GM12873 (cell line): Measurements from ENCODE around the gene HEXIM1.
A peak's percentile ranks its signal among the peaks of the same experiment; 100 is the strongest.

Experiments
- TF ChIP-seq, protein P1 (sequence below): IDR thresholded peaks from 2 replicates; pipeline ENCODE4 v1.5.1; 2012; ENCODE audit warnings: low read depth, mild to moderate bottlenecking, moderate library complexity, low read length, control low read depth; ENCODE audit not compliant: insufficient read depth; ENCODE audit errors: missing control alignments

HEXIM1 gene

DNA sequence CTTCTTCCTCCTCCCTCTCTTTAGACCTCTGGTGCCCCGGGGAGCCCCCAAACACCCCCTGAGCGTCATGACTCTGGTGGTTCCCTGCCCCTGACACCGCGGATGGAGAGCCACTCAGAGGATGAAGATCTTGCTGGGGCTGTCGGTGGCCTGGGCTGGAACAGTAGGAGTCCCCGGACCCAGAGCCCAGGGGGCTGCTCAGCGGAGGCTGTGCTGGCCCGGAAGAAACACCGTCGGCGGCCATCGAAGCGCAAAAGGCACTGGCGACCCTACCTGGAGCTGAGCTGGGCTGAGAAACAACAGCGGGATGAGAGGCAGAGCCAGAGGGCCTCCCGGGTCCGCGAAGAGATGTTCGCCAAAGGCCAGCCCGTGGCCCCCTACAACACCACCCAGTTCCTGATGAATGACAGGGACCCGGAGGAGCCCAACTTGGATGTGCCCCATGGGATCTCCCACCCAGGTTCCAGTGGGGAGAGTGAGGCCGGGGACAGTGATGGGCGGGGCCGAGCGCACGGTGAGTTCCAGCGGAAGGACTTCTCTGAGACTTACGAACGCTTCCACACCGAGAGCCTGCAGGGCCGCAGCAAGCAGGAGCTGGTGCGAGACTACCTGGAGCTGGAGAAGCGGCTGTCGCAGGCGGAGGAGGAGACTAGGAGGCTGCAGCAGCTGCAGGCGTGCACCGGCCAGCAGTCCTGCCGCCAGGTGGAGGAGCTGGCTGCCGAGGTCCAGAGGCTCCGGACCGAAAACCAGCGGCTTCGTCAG, 20.9 kb downstream of the HEXIM1 start:
- TF ChIP-seq, protein P1, sequence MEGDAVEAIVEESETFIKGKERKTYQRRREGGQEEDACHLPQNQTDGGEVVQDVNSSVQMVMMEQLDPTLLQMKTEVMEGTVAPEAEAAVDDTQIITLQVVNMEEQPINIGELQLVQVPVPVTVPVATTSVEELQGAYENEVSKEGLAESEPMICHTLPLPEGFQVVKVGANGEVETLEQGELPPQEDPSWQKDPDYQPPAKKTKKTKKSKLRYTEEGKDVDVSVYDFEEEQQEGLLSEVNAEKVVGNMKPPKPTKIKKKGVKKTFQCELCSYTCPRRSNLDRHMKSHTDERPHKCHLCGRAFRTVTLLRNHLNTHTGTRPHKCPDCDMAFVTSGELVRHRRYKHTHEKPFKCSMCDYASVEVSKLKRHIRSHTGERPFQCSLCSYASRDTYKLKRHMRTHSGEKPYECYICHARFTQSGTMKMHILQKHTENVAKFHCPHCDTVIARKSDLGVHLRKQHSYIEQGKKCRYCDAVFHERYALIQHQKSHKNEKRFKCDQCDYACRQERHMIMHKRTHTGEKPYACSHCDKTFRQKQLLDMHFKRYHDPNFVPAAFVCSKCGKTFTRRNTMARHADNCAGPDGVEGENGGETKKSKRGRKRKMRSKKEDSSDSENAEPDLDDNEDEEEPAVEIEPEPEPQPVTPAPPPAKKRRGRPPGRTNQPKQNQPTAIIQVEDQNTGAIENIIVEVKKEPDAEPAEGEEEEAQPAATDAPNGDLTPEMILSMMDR: no peak

DNA sequence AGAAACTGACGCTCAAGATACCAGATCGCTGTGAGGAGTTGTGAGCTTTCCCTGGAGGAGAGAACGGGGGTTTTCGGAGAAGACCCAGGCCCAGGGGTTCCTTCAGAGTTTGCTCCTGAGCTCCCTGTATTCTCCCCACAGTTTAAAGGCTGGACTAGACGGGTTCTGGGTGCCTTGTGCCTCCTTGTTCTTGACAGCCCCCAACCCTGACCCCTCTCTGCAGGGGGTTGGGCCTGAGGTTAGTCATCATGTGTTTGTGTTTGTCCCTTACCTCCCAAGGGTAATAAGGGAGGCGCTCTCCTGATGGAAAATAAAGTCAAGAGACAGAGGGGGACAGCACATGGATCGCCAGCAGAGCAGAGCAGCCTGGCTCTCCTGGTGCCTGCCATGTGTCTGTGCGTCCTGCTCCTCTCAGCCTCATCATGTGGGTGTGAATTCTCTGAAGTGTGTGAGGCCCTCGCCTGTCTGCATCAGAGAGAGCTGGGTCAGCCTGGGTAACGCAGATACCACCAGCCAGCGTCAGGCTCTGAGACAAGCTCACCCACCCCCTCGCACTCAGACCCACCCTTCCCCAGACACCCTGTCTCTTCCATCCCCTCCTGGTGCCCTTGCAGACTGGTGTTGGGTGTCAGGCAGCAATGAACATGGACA, 22.1 kb downstream of the HEXIM1 start:
- TF ChIP-seq, protein P1: no peak

DNA sequence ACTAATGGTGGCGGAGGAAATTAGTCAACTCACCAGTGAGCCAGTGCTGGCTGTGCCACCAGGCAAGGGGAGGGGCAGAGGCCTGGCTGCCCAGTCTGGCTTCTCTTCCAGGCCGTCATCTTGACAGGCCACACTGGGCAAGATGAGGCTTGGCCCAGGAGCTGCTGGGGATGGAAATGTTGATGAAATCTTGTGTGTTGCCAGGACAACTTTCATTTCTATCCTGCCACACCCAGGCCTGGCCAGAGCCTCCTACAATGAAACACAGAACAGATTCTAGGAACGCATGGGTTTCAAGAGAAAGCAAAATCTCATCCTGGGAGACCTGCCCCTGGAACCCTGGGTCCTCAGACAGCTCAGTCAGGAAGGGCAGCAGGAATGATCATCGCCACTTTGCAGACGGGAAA, 22.7 kb downstream of the HEXIM1 start:
- TF ChIP-seq, protein P1: no peak

DNA sequence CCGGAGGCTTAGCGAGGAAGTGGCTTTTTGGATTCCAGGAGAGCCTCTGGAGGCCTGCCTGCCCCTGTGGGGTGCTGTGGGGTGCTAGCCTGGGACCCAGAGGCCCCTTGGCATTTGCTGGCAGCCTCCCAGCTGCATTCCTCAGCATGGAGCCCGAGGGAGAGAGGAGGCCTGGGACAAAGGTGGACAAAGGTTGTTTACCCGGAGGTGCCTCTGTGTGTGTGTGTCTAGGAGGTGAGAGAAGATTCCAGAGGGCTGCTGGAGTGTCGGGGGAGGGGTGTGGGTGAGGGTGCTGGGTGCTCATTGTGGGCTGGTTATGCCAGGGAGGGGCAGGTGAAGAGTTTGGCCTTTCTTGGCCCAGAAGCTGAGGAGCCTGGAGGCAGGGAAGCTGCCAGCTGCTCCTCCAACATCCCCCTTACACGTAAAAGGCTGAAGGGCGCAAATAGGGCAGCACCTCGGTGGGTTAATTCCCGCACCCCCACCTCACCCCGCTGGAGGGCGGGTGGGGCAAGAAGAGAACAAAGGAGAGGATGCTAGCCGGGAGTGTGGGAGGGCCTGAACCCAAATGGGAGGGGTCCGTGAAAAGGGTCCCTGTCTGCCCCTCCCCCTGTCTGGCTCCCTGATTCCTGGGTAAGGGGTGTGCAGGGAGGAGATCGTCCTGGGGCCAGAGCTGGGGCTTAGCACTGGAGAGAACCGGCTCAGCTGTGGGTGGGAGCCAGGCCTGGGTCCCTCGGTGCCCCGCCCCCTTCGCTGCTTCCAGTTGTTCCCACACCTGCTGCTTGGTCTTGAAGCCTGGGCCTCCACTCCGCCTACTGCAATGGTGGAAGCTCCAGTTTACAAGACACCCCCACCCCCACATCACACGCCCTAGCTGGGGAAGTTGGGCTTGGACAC, 23.3 kb downstream of the HEXIM1 start:
- TF ChIP-seq, protein P1: no peak

DNA sequence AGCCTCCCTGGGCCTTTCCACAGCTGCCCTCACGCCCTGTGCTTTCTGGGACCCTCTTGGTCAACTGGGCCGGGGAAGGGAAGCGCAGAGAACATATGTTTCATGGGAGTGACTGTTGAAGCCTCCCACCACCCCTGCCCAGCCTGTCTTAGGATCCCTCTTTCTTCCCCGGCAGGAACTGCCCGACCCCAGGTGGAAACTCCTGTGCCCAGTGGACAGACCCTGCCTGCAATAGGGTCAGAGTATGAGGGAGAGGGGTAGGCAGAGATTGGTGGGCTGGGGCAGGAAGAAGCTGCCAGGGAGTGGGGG, 23.9 kb downstream of the HEXIM1 start:
- TF ChIP-seq, protein P1: no peak

DNA sequence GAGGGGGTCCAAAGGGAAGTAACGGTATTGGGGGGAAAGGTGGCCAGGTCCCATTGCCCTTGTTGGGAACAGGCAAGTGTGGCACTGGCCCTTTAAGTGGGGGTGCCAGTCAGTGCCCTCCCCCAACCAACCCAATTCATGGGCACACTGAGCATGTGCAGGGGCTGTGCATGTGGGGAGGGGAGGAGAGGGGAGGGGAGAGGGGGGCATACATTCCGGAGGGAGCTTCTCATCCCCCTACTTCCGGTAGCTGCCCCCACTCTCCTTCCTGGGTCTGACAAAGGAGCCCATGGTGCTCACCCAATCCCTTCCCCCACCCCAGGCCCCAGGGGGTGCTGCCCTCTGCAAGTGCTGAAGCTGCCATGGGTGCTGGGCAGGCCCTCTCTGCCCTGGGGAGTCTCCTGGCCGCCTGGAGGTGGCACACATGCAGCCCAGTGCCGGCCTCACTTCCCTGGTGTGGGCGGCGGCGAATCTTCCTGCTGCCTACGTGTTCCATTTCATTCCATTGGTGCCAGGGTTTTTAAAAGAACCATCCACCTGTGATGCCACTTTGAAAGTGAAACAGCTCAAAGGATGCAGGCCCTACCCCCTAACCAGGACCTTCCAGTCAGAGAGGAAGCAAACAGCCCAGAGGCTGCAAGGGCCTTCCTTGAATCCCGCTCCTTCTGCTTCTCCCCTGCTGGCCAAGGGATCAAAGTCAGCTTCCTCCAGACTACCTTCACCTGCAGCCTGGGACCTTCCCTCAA, 24.4 kb downstream of the HEXIM1 start:
- TF ChIP-seq, protein P1: peak; percentile 12
